ENCODE results near the gene BICC1.

GRCh38 chr10:58575491-58575890 lies 62.8 kb downstream of the BICC1 start:
- TF ChIP-seq CTCF (IDR thresholded peaks at IDR 0.05) (no peak), POLR2A (IDR thresholded peaks at IDR 0.05) (no peak)
